Measurements from ENCODE around the gene MBP. TPM values are rescaled to one million over a fixed set of nuclear protein-coding genes. Genes with fewer than 3 reads are reported as not detected.

Gene MBP
- total and polyA plus RNA-seq, 10 of the 15 experiments (the other 5 are each of a cell fraction or from before 2014, with no cell fraction given) = 12.2 to 67.8 (median 42.1) TPM

- intact Hi-C loops (cut with micrococcal nuclease; ENCODE audit: unreplicated experiment) = no loop called here
- ChIA-PET POLR2A (interaction anchor here (1.2 kb wide), 1 partner anchor 8 kb away, joined by 3 read pairs; no protein-coding TSS in a partner anchor), CTCF (interaction anchor here (0.6 kb wide), 1 partner anchor 734 kb away, joined by 3 read pairs; no protein-coding TSS in a partner anchor), SMC1A (ENCODE audit: uncharacterized antibody, unreplicated experiment) (interaction anchor here (1.1 kb wide), 1 partner anchor 162 kb away, joined by 3 read pairs; no protein-coding TSS in a partner anchor), RAD21 (ENCODE audit: unreplicated experiment) (interaction anchor here (1.3 kb wide), 1 partner anchor 182 kb away, joined by 3 read pairs; no protein-coding TSS in a partner anchor)
- TF ChIP-seq NR2C2 (IDR thresholded peaks at IDR 0.05; ENCODE audit: borderline replicate concordance, control insufficient read depth, insufficient read length, low read depth) (no peak), ZBTB40 (IDR thresholded peaks at IDR 0.05; ENCODE audit: borderline replicate concordance) (no peak)
- no peak overlapping the region for H2AFZ ChIP-seq (ENCODE audit: control insufficient read depth, low read depth, low read length)
- no peak overlapping the region for H3K4me2 ChIP-seq (ENCODE audit: control insufficient read depth, insufficient read depth)
- peaks cover 3% of the 10 kb centered on the region for H3K79me2 ChIP-seq (ENCODE audit: control insufficient read depth, insufficient read depth, low read length)
- no peak overlapping the region for H3K9ac ChIP-seq (ENCODE audit: control insufficient read depth, insufficient read depth, low read length)
- no TSS peak for BruUV-seq (replicated peaks)
- H3K27me3 ChIP-seq (replicated peaks in 1 of 2; ENCODE audit: control insufficient read depth in 2 of 2, insufficient read depth in 2 of 2, low read length in 1 of 2) = no peaks in the 10 kb centered on the region
- FAIRE-seq = no peak
- no peaks in the 10 kb centered on the region for H4K20me1 ChIP-seq (ENCODE audit: control insufficient read depth, insufficient read depth)
- no peak overlapping the region for H3K4me3 ChIP-seq
- in situ Hi-C loops (cut with MboI) = no loop called here
- no peak for DNase-seq (ENCODE audit: low read depth, low spot score)
- H3K9me3 ChIP-seq (replicated peaks; ENCODE audit: control insufficient read depth, insufficient read depth, low read length) = no peaks in the 10 kb centered on the region
- no peaks in the 10 kb centered on the region for H3K4me1 ChIP-seq (ENCODE audit: control insufficient read depth, insufficient read depth, low read length)
- no peak overlapping the region for H3K27ac ChIP-seq (ENCODE audit: control insufficient read depth, insufficient read depth)
- WGBS (ENCODE audit: insufficient coverage, insufficient replicate concordance, low lambda C conversion rate, missing lambda C conversion rate) = 98% methylated on average over 7 of the region's 7 CpGs
- ATAC-seq = no peak
- peaks cover 2 to 5% of the 10 kb centered on the region in 2 experiments; a peak in 3 of 4 replicates for H3K36me3 ChIP-seq (ENCODE audit: control insufficient read depth in 2 of 2, insufficient read depth in 2 of 2, low read length in 1 of 2)
Measured at GRCh38 chr18:77030201-77030600, 102.4 kb downstream of the MBP start.

All from GM12878 (cell line).